H1 (cell line): ENCODE data around the gene KBTBD2. TPM values are rescaled to one million over a fixed set of nuclear protein-coding genes. Genes with fewer than 3 reads are reported as not detected.

Experiments
- CHD7 ChIP-seq: fragments of 300-600 bp; sonication (generic); IDR thresholded peaks from 2 replicates; pipeline ENCODE4 v1.7.1; 2012; ENCODE audit warnings: low read length, moderate library complexity, mild to moderate bottlenecking, inconsistent platforms; ENCODE audit not compliant: insufficient replicate concordance
- CTBP2 ChIP-seq: IDR thresholded peaks from 2 replicates; pipeline ENCODE4 v1.7.0; 2011; ENCODE audit warnings: borderline replicate concordance, mild to moderate bottlenecking, moderate library complexity, mixed read lengths, low read length; ENCODE audit not compliant: insufficient read depth, insufficient read length
- GTF2F1 ChIP-seq: IDR thresholded peaks from 2 replicates; pipeline ENCODE4 v1.6.1; 2012; ENCODE audit warnings: low read depth, low read length, improper control_type of control experiment, borderline replicate concordance
- NRF1 ChIP-seq: IDR thresholded peaks from 2 replicates; pipeline ENCODE4 v1.6.1; 2011; ENCODE audit warnings: mild to moderate bottlenecking, low read depth, low read length, improper control_type of control experiment
- polyA plus RNA-seq, 7 experiments: library from polyadenylated mRNA; depleted of rRNA in 3 of 7; stranded (reverse) in 5 of 7; unstranded in 2 of 7; fragments of >200 nt in 5 of 7; fragments of 200-250 nt in 2 of 7; gene quantifications; 1 replicate in 5 of 7; 2 replicates in 1 of 7; 4 replicates in 1 of 7; pipeline versions ENCODE4 v1.2.1 to v1.2.3, GENCODE V29; 2011 to 2013; ENCODE audit warnings: missing spikeins in 2 of 7, mixed read lengths in 2 of 7
- total RNA-seq: library from RNA; stranded (reverse); fragmentation: NEBNext Ultra II Directional; extraction: Animal tissue kit (Norgen Biotek cat#: 25700); gene quantifications from 2 replicates; pipeline ENCODE4 v1.2.1, GENCODE V29; 2021

Gene KBTBD2
- total and polyA plus RNA-seq, 2 of the 8 experiments (the other 6 are each of a cell fraction or from before 2014, with no cell fraction given), result 13.1 to 25.7 TPM

DNA sequence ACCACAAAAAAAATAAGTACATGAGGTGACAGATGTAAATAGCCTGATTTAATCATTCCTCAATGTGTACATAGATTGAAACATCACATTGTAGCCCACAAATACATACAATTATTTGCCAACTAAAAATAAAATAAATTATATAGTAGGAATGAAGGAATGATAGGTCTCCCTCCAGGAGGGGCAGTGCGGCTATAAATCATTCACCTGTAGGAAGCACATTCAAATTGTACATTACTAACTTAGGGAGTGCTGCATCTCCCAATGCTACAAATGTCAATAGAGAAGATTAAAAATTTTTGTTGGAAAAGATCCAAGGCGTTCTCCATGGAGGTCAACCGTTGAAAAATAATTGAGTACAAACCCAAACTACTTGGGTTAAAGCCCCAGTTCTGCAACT, 4.2 kb downstream of the KBTBD2 start (continued):
- no peak for TF ChIP-seq GTF2F1
- TF ChIP-seq NRF1, result no peak
- TF ChIP-seq CHD7, result no peak
- TF ChIP-seq CTBP2, result no peak
